GM23338 (cell line): ENCODE measurements around the gene CXADR. TPM values are rescaled to one million over a fixed set of nuclear protein-coding genes. Genes with fewer than 3 reads are reported as not detected.

Experiments used
- EZH2 ChIP-seq: fragments of 200-600 bp; sonication (generic); IDR thresholded peaks from one replicate; pipeline ENCODE4 v1.8.0; 2017; ENCODE audit warnings: antibody characterized with exemption, mild to moderate bottlenecking, low read depth; ENCODE audit not compliant: unreplicated experiment
- polyA plus RNA-seq: library from polyadenylated mRNA; unstranded; fragments of >200 nt; fragmentation: Nextera tagmentation; extraction: Ambion mirVana; gene quantifications from 2 replicates; pipeline ENCODE4 v1.2.1, GENCODE V29; 2016
- small RNA-seq: library from RNA; depleted of rRNA; stranded (forward); fragments of <200 nt; gene quantifications from one replicate; pipeline ENCODE3, GENCODE V24; 2014; ENCODE audit warnings: low replicate concordance
- total RNA-seq: library from RNA; depleted of rRNA; stranded (reverse); fragments of >200 nt; shearing (Covaris generic); gene quantifications from 2 replicates; pipeline ENCODE4 v1.2.3, GENCODE V29; 2014; rRNA removed

CXADR gene
- total and polyA plus RNA-seq, 2 experiments from 2014 or later, result 126 to 207 TPM

GRCh38 chr21:17640821-17641220 lies 128.0 kb downstream of the CXADR start (continued):
- no peak for TF ChIP-seq EZH2

Small RNA genes within 50 kb of the gene (small RNA-seq; reads per million reads assigned to genes)
- gene RF00019, result not detected
- not detected for gene RN7SL163P
- not detected for gene RPL39P40

Other genes with a start within 250 kb of the CXADR start
- gene BTG3, start 99.9 kb downstream of the CXADR start, total RNA-seq, result 20.4 and 24.0 TPM in 2 replicates
- 39.7 and 43.8 TPM in 2 replicates for gene BTG3, start 99.9 kb downstream of the CXADR start, polyA plus RNA-seq